HG03060 (cell line): Measurements from ENCODE around the gene TMEM108.

ENCODE experiments used
- ATAC-seq: cut with Tn5 transposase; IDR thresholded peaks from one replicate; pipeline ENCODE4 v1.9.1; 2021; ENCODE audit warnings: low read depth, moderate number of reproducible peaks; ENCODE audit not compliant: unreplicated experiment

TMEM108 gene

GRCh38 chr3:133442518-133442917, 404.3 kb downstream of the TMEM108 start:
- ATAC-seq = no peak

GRCh38 chr3:133443649-133444422, 405.6 kb downstream of the TMEM108 start:
- ATAC-seq = no peak

- no peak for ATAC-seq
These were observed 406.2 kb downstream of the TMEM108 start for GRCh38 chr3:133444423-133444774.

- ATAC-seq = no peak
These were observed 406.9 kb downstream of the TMEM108 start for GRCh38 chr3:133445108-133445507.
